Epithelial cell of prostate (primary cell): ENCODE results near the gene MTMR2.

Source experiments
- DNase-seq: peaks from one replicate; pipeline ENCODE4 v3.0.0-alpha.2; 2011; ENCODE audit warnings: low read depth, low spot score
- H3K27ac ChIP-seq: fragments of 450-650 bp; 2 replicates; pipeline ENCODE4 v1.5.1; 2017; ENCODE audit warnings: mild to moderate bottlenecking

MTMR2 gene

GRCh38 chr11:95923728-95924413 is at the start of gene MTMR2:
MTMR2 (minus strand) TSS chr11:95924107; CDS start chr11:95923954, 153 bp downstream.
- H3K27ac ChIP-seq = peak within 1 kb of the TSS; percentile 87
- no peak for DNase-seq

GRCh38 chr11:95972060-95972459 is 48.2 kb upstream of the MTMR2 start:
- no peak for DNase-seq

GRCh38 chr11:95968585-95968984 is 44.7 kb upstream of the MTMR2 start:
- no peak for DNase-seq
- no peak overlapping the region for H3K27ac ChIP-seq

More at GRCh38 chr11:95972060-95972459, 48.2 kb upstream of the MTMR2 start:
- no peak overlapping the region for H3K27ac ChIP-seq

DNA sequence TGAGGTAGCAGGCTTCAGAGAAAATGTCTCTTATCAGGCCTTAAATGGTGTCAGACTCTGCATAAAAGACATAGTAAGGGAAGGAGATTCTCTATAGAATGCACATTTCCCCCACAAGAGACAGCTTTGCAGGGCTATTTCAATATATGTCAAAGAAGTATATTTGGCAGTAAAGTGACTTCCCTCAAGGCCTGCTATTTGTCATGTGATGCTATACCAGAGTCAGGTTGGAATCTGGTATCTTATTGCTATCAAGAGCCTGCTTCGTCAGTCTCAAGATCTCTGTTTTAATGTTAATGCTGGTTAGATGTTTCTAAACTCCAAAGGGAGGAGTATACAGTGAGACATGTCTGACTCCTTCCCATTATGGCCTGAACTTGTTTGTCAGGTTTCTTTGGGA is 40.4 kb upstream of the MTMR2 start:
- no peak overlapping the region for H3K27ac ChIP-seq
- DNase-seq = no peak

DNA sequence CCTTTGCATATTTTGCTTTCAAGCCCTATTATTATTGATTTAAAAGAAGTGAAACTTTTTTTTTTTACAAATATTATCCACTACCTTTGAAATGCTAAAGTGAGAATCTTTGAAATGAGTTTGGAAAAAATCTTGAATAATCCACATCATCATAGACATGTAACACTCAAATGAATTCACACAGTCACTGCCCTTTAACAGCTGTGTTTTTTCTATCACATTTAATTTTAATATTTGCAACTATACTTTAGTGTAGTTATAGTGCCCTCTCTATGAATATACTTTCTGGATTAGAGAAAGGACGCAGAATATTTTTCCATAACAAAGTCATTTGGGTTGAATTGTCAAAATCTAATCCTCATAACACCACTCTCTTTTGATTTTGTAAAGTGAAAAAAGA is 37.9 kb upstream of the MTMR2 start:
- DNase-seq = no peak
- no peak overlapping the region for H3K27ac ChIP-seq

GRCh38 chr11:95950905-95951304 is 27.0 kb upstream of the MTMR2 start:
- no peak for DNase-seq
- no peak overlapping the region for H3K27ac ChIP-seq

DNA sequence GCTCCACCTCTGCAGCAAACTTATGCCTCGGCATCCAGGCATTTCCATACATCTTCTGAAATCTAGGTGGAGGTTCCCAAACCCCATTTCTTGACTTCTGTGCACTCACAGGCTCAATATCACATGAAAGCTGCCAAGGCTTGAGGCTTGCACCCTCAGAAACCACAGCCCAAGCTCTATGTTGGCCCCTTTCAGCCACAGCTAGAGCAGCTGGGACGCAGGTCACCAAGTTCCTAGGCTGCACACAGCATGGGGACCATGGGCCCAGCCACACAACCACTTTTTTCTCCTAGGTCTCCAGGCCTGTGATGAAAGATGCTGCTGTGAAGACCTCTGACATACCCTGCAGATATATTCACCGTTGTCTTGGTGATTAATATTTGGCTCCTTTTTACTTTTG is 24.7 kb upstream of the MTMR2 start:
- no peak for DNase-seq
- no peak overlapping the region for H3K27ac ChIP-seq

DNA sequence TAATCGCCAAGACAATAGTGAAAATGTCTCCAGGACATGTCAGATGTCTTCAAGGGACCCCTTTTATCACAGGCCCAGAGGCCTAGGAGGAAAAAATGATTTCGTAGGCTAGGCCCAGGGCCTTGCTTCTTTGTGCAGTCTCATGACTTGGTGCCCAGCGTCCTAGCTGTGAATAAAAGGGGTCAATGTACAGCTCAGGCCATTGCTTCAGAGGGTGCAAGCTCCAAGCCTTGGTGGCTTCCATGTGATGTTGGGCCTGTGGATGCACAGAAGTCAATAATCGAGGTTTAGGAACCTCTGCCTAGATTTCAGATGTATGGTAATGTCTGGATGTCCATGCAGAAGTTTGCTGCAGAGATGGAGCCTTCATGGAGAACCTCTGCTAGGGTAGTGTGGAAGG is 20.7 kb upstream of the MTMR2 start:
- DNase-seq = no peak

DNA sequence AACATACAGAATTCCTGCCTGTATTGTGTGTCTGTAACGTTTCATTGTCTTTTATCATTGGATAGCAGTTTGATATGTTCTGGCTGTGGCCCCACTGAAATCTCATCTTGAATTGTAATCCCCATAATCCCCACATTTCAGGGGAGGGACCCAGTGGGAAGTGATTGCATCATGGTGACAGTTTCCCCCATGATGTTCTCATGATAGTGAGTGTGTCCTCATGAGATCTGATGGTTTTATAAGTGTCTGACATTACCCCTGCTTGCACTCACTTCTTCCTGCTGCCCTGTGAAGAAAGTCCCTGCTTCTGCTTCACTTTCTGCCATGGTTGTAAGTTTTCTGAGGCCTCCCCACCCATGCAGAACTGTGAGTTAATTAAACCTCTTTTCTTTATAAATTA is 19.6 kb upstream of the MTMR2 start:
- DNase-seq = no peak
- H3K27ac ChIP-seq = no peak overlapping the region

More for the DNA sequence above, 20.7 kb upstream of the MTMR2 start:
- H3K27ac ChIP-seq = no peak overlapping the region

GRCh38 chr11:95939091-95939490 is 15.2 kb upstream of the MTMR2 start:
- H3K27ac ChIP-seq = no peak overlapping the region
- no peak for DNase-seq

GRCh38 chr11:95937358-95937757 is 13.5 kb upstream of the MTMR2 start:
- no peak overlapping the region for H3K27ac ChIP-seq
- DNase-seq = no peak

DNA sequence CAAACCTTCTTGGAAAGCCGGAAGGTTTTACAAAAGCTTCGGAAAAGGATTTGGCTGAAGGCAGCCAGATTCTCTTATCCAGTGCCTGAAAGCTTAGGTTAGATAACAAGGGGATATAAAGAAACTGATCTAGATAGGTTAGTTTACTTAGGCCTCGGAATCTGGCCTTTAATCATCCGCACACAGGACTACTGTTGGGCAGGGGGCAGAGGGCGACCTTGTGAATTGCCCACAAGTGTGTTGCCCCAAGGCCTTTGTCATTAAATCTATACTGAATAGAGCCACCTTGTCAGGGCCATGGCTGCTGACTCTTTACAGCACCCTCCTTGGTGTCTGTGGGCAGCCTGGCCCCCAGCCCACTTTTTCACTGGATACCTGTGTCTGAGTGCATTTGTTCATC is 9.7 kb upstream of the MTMR2 start:
- H3K27ac ChIP-seq = no peak overlapping the region
- no peak for DNase-seq

DNA sequence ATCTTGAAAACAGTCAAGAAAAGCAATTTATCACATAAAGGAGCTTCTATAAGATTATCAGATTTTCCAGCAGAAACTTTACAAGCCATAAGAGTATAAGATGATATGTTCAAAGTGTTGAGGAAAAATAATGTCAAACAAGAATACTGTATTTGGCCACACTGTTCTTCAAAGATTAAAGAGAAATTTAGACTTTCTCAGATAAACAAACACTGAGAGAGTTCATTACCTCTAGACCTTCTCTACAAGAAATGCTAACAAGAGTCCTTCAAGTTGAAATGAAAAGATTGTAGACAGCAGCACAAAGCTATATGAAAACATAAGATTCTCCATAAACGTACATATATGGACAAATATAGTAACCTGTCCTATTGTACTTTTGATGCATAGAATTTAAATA is 8.0 kb upstream of the MTMR2 start:
- DNase-seq = no peak
- no peak overlapping the region for H3K27ac ChIP-seq

DNA sequence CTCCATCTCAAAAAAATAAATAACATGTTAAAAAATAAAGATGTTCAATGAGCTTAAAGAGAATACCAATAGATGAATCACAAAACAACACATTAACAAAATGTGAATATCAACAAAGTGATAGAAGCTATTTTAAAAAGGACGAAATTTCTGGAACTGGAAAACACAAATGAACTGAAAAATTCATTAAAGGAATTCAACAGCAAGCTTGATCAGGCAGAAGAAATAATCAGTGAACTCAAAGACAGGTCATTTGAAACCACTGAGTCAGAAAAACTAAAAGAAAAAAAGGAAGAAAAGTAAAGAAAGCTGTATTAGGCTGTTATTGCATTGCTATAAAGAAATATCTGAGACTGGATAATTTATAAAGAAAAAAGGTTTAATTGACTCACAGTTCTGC is 7.0 kb upstream of the MTMR2 start:
- H3K27ac ChIP-seq = no peak overlapping the region

GRCh38 chr11:95926726-95927125 is 2.8 kb upstream of the MTMR2 start:
- no peak overlapping the region for H3K27ac ChIP-seq
- DNase-seq = no peak

More for the DNA sequence above, 7.0 kb upstream of the MTMR2 start:
- no peak for DNase-seq

GRCh38 chr11:95925011-95925410 is 1.1 kb upstream of the MTMR2 start:
- DNase-seq = peak; percentile 20
- peak overlapping the region; percentile 87 for H3K27ac ChIP-seq

GRCh38 chr11:95924414-95924760 is 480 bp upstream of the MTMR2 start:
- DNase-seq = no peak
- H3K27ac ChIP-seq = peak overlapping the region; percentile 87

- peak overlapping the region; percentile 87 for H3K27ac ChIP-seq
These were observed 524 bp downstream of the MTMR2 start for GRCh38 chr11:95923439-95923727.

GRCh38 chr11:95922536-95923438 is 1.1 kb downstream of the MTMR2 start:
- H3K27ac ChIP-seq = peak overlapping the region; percentile 87
- DNase-seq = no peak

More at GRCh38 chr11:95923439-95923727, 524 bp downstream of the MTMR2 start:
- no peak for DNase-seq

DNA sequence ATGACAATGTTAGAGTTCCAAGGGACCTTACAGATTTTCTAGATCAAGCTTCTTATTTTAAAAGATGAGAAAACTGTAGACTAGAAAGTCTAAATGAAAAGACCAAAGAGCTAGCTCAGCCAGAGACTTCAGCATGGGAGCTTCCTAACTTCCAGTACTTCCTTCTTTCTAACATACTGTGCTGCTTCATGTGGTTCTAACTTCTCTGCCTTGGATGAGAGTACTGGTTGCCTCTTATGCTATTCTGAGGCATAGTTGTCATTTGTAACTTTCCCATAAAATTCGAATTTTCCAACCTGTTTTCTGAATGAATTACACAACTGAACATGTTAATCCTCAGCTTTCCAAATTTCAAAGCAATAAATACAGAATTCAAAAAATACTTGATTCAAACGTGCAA is 1.8 kb downstream of the MTMR2 start:
- H3K27ac ChIP-seq = peak overlapping the region; percentile 87

DNA sequence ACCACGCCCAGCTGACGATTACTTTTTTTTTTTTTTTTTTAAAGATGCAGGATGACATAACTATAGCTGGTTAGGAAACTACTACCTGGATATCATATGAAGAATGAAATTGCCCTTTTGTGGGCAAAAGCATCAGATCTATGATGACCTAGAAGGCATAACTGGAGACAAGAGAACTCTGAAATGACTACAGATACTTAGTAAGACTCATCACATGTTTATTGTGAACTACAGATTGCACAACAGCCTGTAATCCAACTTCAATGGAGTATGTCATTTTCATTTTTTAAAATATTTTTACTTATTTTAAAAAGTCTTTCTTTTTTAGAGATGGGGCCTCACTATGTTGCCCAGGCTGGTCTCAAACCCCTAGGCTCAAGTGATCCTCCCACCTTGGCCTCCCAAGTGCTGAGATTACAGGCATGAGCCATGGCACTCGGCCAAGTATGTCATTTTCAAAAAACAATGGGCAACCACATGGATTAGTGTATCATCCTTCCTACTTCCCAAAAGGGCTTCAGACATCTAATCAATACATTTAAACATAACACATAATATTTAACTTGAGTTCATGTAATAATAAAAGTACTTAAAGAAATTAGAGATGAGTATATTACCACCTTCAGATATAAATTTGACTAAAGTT is 3.3 kb downstream of the MTMR2 start:
- H3K27ac ChIP-seq = peak overlapping the region; percentile 34
- no peak for DNase-seq

More for the DNA sequence above, 1.8 kb downstream of the MTMR2 start:
- no peak for DNase-seq
